BLaER1 treated with 17β-estradiol and CSF1 and Interleukin-3, amounts not matched to agents 10 nM and 100 nM (cell line): ENCODE data around the gene CCDC102A.
A peak's percentile ranks its signal among the peaks of the same experiment; 100 is the strongest.

Experiments used
- H3K27ac ChIP-seq, 11 experiments: shearing (Covaris generic); formaldehyde crosslinking; 2 replicates each; pipeline ENCODE4 v1.8.1; 2022
- H3K27me3 ChIP-seq, 11 experiments: shearing (Covaris generic); formaldehyde crosslinking; 2 replicates each; pipeline ENCODE4 v1.8.1; 2022
- H3K36me3 ChIP-seq, 11 experiments: shearing (Covaris generic); formaldehyde crosslinking; 2 replicates each; pipeline ENCODE4 v1.8.1; 2022
- H3K4me1 ChIP-seq, 10 experiments: shearing (Covaris generic); formaldehyde crosslinking; 2 replicates each; pipeline ENCODE4 v1.8.1; 2022
- H3K4me2 ChIP-seq, 11 experiments: shearing (Covaris generic); formaldehyde crosslinking; 2 replicates each; pipeline ENCODE4 v1.8.1; 2022
- H3K4me3 ChIP-seq, 10 experiments: shearing (Covaris generic); formaldehyde crosslinking; 2 replicates each; pipeline ENCODE4 v1.8.1; 2022
- H3K9ac ChIP-seq, 11 experiments: shearing (Covaris generic); formaldehyde crosslinking; 2 replicates each; pipeline ENCODE4 v1.8.1; 2022
- H3K9me3 ChIP-seq, 11 experiments: shearing (Covaris generic); formaldehyde crosslinking; replicated peaks in 1 of 11; 2 replicates each; pipeline ENCODE4 v1.8.1; 2022
- H4K20me1 ChIP-seq, 11 experiments: shearing (Covaris generic); formaldehyde crosslinking; 2 replicates each; pipeline ENCODE4 v1.8.1; 2022
- Cebpa-rat ChIP-seq, 11 experiments: shearing (Covaris generic); IDR thresholded peaks; 2 replicates each; pipeline ENCODE4 v1.8.1; 2022

CCDC102A gene

DNA sequence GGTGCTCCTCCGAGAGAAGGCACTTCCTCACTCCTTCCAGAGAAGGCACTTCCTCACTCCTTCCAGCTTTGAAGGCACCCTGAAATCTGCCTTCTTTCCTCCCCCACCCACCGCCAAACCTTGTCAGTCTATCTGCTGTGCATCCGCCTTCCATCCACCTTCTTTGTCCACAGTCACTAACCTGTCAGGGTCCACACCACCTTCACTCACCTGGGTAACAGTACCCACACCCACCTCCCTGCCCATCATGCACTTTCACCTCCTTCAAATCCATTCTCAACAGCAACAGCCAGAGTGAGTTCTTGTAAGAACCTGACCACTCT is 5.2 kb downstream of the CCDC102A start:
- Histone ChIP-seq H3K9ac (peak overlapping the region in 7 of 11 experiments; percentile 42 to 68 (median 54); a peak in 9 of 22 replicates), H3K4me2 (peak overlapping the region; percentile 74 to 96 (median 93)), H3K27me3 (peaks cover 0 to 20% (median 0%) of the 10 kb centered on the region in 11 experiments; a peak in 2 of 22 replicates)

DNA sequence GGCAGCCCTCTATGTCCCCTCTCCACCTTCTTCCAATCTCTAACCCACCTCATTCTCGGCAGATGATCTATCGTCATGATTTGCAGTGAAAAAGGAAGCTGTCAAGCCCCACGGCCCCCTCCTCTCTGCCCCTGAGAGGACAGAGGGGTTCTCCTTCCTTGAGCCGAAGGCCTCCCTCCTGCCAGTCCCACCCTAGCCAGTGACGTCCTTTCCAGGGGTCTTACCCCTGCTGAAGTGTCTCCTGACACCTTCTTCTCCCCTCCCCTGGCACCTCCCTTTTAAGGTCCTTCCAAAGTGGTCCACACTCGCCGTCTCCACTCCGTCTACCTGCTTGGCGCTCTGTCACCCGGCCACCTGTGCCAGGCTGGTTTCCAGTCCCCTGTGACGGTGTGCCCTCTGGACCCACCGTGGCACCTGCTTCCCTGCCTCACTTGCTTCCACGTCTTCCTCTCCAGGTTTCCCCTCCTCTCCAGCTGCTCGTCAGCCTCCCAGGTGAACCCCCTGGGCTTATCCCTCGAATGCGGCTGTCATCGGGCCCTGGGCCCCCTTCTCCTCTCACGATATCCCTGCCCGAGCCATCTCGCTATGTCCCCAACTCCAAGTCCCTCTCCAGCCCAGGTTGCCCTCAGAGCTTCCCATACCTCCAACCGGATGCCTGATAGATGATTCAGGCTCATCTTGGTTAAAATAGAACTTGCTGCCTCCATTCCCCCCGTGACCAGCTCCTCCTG is 5.7 kb downstream of the CCDC102A start:
- Histone ChIP-seq H3K36me3 (peaks cover 0 to 13% (median 3%) of the 10 kb centered on the region in 11 experiments; a peak in 6 of 22 replicates), H3K9me3 (no peaks in the 10 kb centered on the region), H3K4me3 (peak overlapping the region in 5 of 10 experiments; percentile 14 to 57 (median 25); a peak in 7 of 20 replicates), H3K9ac (peak overlapping the region in 9 of 11 experiments; percentile 42 to 68 (median 54); a peak in 18 of 22 replicates), H3K4me2 (peak overlapping the region; percentile 74 to 96 (median 93)), H3K27ac (peak overlapping the region in 10 of 11 experiments; percentile 10 to 77 (median 68); a peak in 19 of 22 replicates), H3K4me1 (peaks cover 72 to 100% (median 92%) of the 10 kb centered on the region in 10 experiments), H3K27me3 (peaks cover 0 to 20% (median 0%) of the 10 kb centered on the region in 11 experiments; a peak in 2 of 22 replicates), H4K20me1 (0 out of 22 replicates have a peak, but pooled peaks cover 0 to 8% (median 0%) of the 10 kb centered on the region in 11 experiments)
- TF ChIP-seq Cebpa-rat (IDR thresholded peaks at IDR 0.05), result no peak

More for the DNA sequence above, 5.2 kb downstream of the CCDC102A start:
- Histone ChIP-seq H3K9me3 (no peaks in the 10 kb centered on the region), H3K27ac (peak overlapping the region in 8 of 11 experiments; percentile 53 to 77 (median 72); a peak in 11 of 22 replicates), H3K36me3 (peaks cover 0 to 13% (median 3%) of the 10 kb centered on the region in 11 experiments; a peak in 6 of 22 replicates), H3K4me1 (peaks cover 72 to 96% (median 88%) of the 10 kb centered on the region in 10 experiments), H4K20me1 (0 out of 22 replicates have a peak, but pooled peaks cover 0 to 8% (median 0%) of the 10 kb centered on the region in 11 experiments), H3K4me3 (peak overlapping the region in 1 of 10 experiments; percentile 57; a peak in 1 of 20 replicates)
- no peak for TF ChIP-seq Cebpa-rat (IDR thresholded peaks at IDR 0.05)

GRCh38 chr16:57530104-57530521 is 6.3 kb downstream of the CCDC102A start:
- Histone ChIP-seq H3K4me3 (peak overlapping the region in 5 of 10 experiments; percentile 14 to 57 (median 25); a peak in 6 of 20 replicates), H3K9ac (peak overlapping the region in 9 of 11 experiments; percentile 42 to 68 (median 54); a peak in 17 of 22 replicates), H3K27me3 (peaks cover 0 to 20% (median 0%) of the 10 kb centered on the region in 11 experiments; a peak in 2 of 22 replicates), H3K4me2 (peak overlapping the region; percentile 74 to 96 (median 93)), H3K36me3 (peaks cover 0 to 13% (median 3%) of the 10 kb centered on the region in 11 experiments; a peak in 6 of 22 replicates), H4K20me1 (0 out of 22 replicates have a peak, but pooled peaks cover 0 to 8% (median 0%) of the 10 kb centered on the region in 11 experiments), H3K27ac (peak overlapping the region in 10 of 11 experiments; percentile 10 to 77 (median 68); a peak in 19 of 22 replicates), H3K9me3 (no peaks in the 10 kb centered on the region), H3K4me1 (peaks cover 66 to 100% (median 92%) of the 10 kb centered on the region in 10 experiments)
- TF ChIP-seq Cebpa-rat (IDR thresholded peaks at IDR 0.05), result no peak

- peaks cover 0 to 20% (median 0%) of the 10 kb centered on the region in 11 experiments; a peak in 2 of 22 replicates for H3K27me3 ChIP-seq
- peak overlapping the region in 9 of 11 experiments; percentile 53 to 77 (median 72); a peak in 18 of 22 replicates for H3K27ac ChIP-seq
- H3K9ac ChIP-seq, result peak overlapping the region in 9 of 11 experiments; percentile 31 to 68 (median 54); a peak in 16 of 22 replicates
- no peak for TF ChIP-seq Cebpa-rat (IDR thresholded peaks at IDR 0.05)
- peak overlapping the region; percentile 74 to 96 (median 93) for H3K4me2 ChIP-seq
- H3K4me1 ChIP-seq, result peaks cover 61 to 100% (median 88%) of the 10 kb centered on the region in 10 experiments
- H4K20me1 ChIP-seq, result 0 out of 22 replicates have a peak, but pooled peaks cover 0 to 8% (median 0%) of the 10 kb centered on the region in 11 experiments
- peak overlapping the region in 3 of 10 experiments; percentile 25 to 42 (median 32); a peak in 6 of 20 replicates for H3K4me3 ChIP-seq
- H3K9me3 ChIP-seq, result no peaks in the 10 kb centered on the region
- peaks cover 0 to 13% (median 3%) of the 10 kb centered on the region in 11 experiments; a peak in 6 of 22 replicates for H3K36me3 ChIP-seq
Observed at GRCh38 chr16:57529391-57530103, 6.8 kb downstream of the CCDC102A start.

DNA sequence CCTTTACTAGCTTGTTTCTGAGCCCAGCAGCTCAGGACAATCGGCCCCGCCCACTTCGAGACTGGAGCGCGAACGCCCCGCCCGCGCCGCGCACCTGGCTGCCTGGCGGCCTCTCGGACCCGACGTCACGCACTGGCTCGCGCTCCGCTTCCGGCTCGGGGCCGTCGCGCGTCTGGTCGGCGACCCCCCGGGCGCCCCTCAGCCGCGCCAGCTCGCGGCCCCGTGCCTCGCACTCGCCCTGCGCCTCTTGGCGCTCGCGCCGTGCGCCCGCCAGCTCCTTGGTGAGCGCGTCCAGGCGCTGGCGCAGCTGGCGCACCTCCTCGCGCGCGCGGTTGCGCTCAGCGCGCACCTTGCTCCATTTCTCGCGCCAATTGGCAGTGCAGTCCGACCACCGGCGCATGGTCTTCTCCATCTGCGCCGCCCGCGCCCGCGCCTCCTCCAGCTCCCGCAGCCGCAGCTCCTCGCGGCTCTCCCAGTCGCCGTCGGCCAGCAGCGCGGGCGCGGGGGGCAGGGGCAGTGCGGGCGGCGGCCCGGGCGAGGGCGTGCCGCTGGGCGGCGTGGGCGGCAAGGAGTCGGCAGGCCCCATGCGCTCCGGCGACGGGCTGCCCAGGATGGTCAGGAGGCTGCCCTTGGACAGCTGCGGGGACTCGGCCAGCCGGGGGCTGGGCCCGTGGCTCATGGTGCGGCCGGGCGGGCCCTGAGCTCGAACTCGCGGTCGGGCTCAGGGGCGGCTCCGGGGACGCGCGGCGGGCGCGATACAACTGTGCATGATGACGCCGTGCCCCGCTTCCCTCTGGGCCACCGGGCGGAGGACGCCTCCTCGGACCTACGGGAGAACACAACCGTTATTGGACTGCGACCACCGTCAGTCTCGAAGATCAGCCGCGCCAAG is 7.6 kb downstream of the CCDC102A start:
- 0 out of 22 replicates have a peak, but pooled peaks cover 0 to 8% (median 0%) of the 10 kb centered on the region in 11 experiments for H4K20me1 ChIP-seq
- H3K9ac ChIP-seq, result peak overlapping the region in 9 of 11 experiments; percentile 31 to 68 (median 54); a peak in 15 of 22 replicates
- TF ChIP-seq Cebpa-rat (IDR thresholded peaks at IDR 0.05), result no peak
- peak overlapping the region in 3 of 10 experiments; percentile 13 to 42 (median 25); a peak in 3 of 20 replicates for H3K4me3 ChIP-seq
- H3K27me3 ChIP-seq, result peaks cover 0 to 18% (median 0%) of the 10 kb centered on the region in 11 experiments; a peak in 2 of 22 replicates
- peak overlapping the region; percentile 74 to 96 (median 93) for H3K4me2 ChIP-seq
- H3K36me3 ChIP-seq, result peaks cover 0 to 13% (median 3%) of the 10 kb centered on the region in 11 experiments; a peak in 6 of 22 replicates
- H3K27ac ChIP-seq, result peak overlapping the region in 9 of 11 experiments; percentile 53 to 77 (median 72); a peak in 19 of 22 replicates
- H3K9me3 ChIP-seq, result no peaks in the 10 kb centered on the region
- H3K4me1 ChIP-seq, result peaks cover 53 to 93% (median 81%) of the 10 kb centered on the region in 10 experiments

DNA sequence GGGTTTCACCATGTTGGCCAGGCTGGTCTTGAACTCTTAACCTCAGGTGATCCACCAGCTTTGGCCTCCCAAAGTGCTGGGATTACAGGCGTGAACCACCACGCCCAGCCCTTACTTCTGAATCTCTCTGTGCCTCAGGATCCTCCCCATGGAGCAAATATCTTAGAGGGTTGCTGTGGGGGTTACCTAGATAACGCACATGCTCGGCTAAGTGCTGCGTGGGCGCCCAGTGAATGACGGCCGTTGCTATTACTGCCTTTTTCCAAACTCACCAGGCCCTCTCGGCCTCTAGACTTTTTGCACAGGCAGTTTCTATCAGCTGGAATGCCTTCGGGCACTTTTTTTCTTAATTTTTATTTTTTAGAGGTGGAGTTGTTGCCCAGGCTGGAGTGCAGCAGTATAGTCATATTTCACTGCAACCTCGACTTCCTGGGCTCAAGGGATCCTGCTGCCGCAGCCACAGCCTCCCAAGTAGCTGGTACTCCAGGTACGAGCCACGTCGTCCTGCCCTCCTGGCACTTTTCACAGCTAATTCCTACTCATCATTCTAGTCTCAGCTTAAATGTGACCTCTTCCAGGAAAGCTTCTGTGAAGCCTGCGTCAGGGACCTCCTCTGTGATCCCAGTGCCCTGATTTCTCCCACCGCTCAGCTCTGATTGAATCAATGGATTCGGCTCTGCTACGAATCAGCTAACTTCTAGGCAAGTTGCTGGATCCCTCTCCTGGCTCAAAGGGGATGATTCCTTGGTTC is 8.6 kb downstream of the CCDC102A start:
- Histone ChIP-seq H3K27ac (peak overlapping the region in 7 of 11 experiments; percentile 59 to 77 (median 73); a peak in 10 of 22 replicates), H3K4me1 (peaks cover 53 to 93% (median 78%) of the 10 kb centered on the region in 10 experiments), H3K4me3 (no peak overlapping the region), H3K27me3 (peaks cover 0 to 12% (median 0%) of the 10 kb centered on the region in 11 experiments; a peak in 2 of 22 replicates), H3K36me3 (peaks cover 0 to 13% (median 3%) of the 10 kb centered on the region in 11 experiments; a peak in 6 of 22 replicates), H3K4me2 (peak overlapping the region in 6 of 11 experiments; percentile 74 to 96 (median 92); a peak in 12 of 22 replicates), H3K9me3 (no peaks in the 10 kb centered on the region), H4K20me1 (0 out of 22 replicates have a peak, but pooled peaks cover 0 to 8% (median 0%) of the 10 kb centered on the region in 11 experiments), H3K9ac (peak overlapping the region in 1 of 11 experiments; percentile 62; a peak in 4 of 22 replicates)
- TF ChIP-seq Cebpa-rat (IDR thresholded peaks at IDR 0.05), result no peak
